ENCODE data around the gene AGPAT1.
"Not testable (repeated sequence)": the region's sequence is repeated elsewhere in the genome, so short reads cannot be mapped to it uniquely, and the experiment has no call there.

Gene AGPAT1

GRCh38 chr6:32186151-32186840 lies 10.4 kb upstream of the AGPAT1 start:
- not testable (repeated sequence) for DNase-seq (ENCODE audit: low read depth)

- DNase-seq (ENCODE audit: low read depth): not testable (repeated sequence)
These were observed 9.8 kb upstream of the AGPAT1 start for GRCh38 chr6:32185681-32186131.

GRCh38 chr6:32184084-32184640 lies 8.3 kb upstream of the AGPAT1 start, which contains the start of gene AGER:
TSS of gene AGER (minus strand) at chr6:32184253. CDS start at chr6:32184222, 31 bp downstream.
- DNase-seq (ENCODE audit: low read depth): no peak

GRCh38 chr6:32183483-32184083 lies 7.7 kb upstream of the AGPAT1 start:
- no peak for DNase-seq (ENCODE audit: low read depth)

GRCh38 chr6:32183030-32183429 lies 7.1 kb upstream of the AGPAT1 start:
- no peak for DNase-seq (ENCODE audit: low read depth)

- no peak for DNase-seq (ENCODE audit: low read depth)
These were observed 6.7 kb upstream of the AGPAT1 start for GRCh38 chr6:32182555-32182981.

- no peak for DNase-seq (ENCODE audit: low read depth)
These were observed 6.1 kb upstream of the AGPAT1 start for GRCh38 chr6:32181915-32182529.

- no peak for DNase-seq (ENCODE audit: low read depth)
These were observed 5.3 kb upstream of the AGPAT1 start for GRCh38 chr6:32181148-32181702.

GRCh38 chr6:32179766-32180405 lies 4.0 kb upstream of the AGPAT1 start:
- no peak for DNase-seq (ENCODE audit: low read depth)

GRCh38 chr6:32178547-32179440 lies 2.9 kb upstream of the AGPAT1 start:
- no peak for DNase-seq (ENCODE audit: low read depth)

- peak; percentile 100 for DNase-seq (ENCODE audit: low read depth)
These were observed 2.1 kb upstream of the AGPAT1 start, which contains the start of gene RNF5 for GRCh38 chr6:32177788-32178546. TSS of gene RNF5 (plus strand) at chr6:32178405. CDS start at chr6:32178512, 107 bp downstream.

- no peak for DNase-seq (ENCODE audit: low read depth)
These were observed 1.4 kb upstream of the AGPAT1 start for GRCh38 chr6:32177183-32177787.

GRCh38 chr6:32176476-32177182 lies 745 bp upstream of the AGPAT1 start:
- DNase-seq (ENCODE audit: low read depth): no peak

GRCh38 chr6:32175322-32175710 lies 568 bp downstream of the AGPAT1 start:
- no peak for DNase-seq (ENCODE audit: low read depth)

- no peak for DNase-seq (ENCODE audit: low read depth)
These were observed 1.5 kb downstream of the AGPAT1 start for GRCh38 chr6:32174416-32174815.

- no peak for DNase-seq (ENCODE audit: low read depth)
These were observed 2.7 kb downstream of the AGPAT1 start for GRCh38 chr6:32173051-32173727.

GRCh38 chr6:32171234-32171633 lies 4.7 kb downstream of the AGPAT1 start:
- DNase-seq (ENCODE audit: low read depth): no peak

- DNase-seq (ENCODE audit: low read depth): no peak
These were observed 5.6 kb downstream of the AGPAT1 start for GRCh38 chr6:32170294-32170693.

Data from non-pigmented ciliary epithelial cell (primary cell).